Activated naive CD4-positive, alpha-beta T cell treated with anti-CD3 and anti-CD28 coated beads, Interleukin-2, amount 50 U/mL, for 72 hours (primary cell): Measurements from ENCODE around the gene ASB1. TPM values are rescaled to one million over a fixed set of nuclear protein-coding genes. Genes with fewer than 3 reads are reported as not detected.

Experiments
- ATAC-seq, 2 donors: fragments of 150-1000 bp; cut with Tn5 transposase; 2 replicates each; pipeline ENCODE4 v1.10.0; 2021; ENCODE audit warnings: mild to moderate bottlenecking in 2 of 2, moderate library complexity in 2 of 2
- DNase-seq, 2 donors: peaks; one replicate each; pipeline ENCODE4 v3.0.0; 2021 to 2022; ENCODE audit warnings: low spot score in 2 of 2
- H3K27ac Mint-ChIP-seq, 2 donors: one replicate each; pipeline ENCODE4 v1.8.0; 2022; ENCODE audit warnings: mild to moderate bottlenecking in 2 of 2, mixed read lengths in 2 of 2
- H3K36me3 Mint-ChIP-seq, 2 donors: one replicate each; pipeline ENCODE4 v1.8.0; 2022; ENCODE audit warnings: mixed read lengths in 2 of 2
- H3K9me3 Mint-ChIP-seq, 2 donors: one replicate each; pipeline ENCODE4 v1.8.0; 2022; ENCODE audit warnings: mixed read lengths in 2 of 2
- total RNA-seq, 2 donors: library from RNA; stranded (reverse); gene quantifications; one replicate each; pipeline ENCODE4 v1.2.3, GENCODE V29; 2022

ASB1 gene
- total RNA-seq: 10 to 100 TPM; 33.9 to 42.0 TPM

DNA sequence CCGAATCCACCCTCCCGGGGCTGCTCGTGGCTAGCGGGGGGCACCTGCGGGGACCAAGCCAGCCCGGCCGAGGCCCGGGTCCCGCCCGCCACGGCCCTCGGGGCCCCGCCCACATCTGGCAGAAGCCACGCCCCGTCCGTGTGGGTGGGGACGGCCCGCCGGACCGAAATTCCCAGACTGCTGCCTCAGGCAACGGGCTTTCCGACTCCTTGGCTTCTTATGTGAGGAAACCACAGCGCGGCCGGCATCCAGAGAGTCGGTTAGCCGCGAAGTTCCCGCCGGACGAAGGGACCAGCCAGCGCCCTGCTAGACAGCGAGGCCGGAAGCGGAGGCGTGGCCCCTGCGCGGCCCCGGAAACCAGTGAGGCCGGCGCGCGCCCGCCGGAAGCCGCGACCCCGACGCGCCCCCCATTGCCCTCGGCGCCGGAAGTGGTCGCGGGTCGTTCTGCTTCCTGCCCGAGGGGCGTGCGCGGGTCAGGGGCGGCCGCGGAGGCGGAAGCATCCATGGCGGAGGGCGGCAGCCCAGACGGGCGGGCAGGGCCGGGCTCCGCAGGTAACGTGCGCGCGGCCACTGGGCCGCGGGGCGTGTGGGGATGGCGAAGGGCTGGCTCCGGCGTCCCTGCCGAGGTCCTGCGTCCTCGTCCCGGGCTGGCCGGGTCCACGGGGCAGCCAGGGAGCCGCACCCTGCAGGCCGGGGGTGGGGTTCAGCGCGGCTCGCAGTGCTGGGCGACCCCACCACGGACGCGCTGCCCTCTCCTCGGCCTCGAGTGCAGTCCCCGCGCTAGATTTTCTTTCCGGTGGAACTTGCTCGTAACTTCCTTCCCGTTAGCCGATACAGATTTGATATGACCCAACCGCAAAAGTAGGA is at the start of gene ASB1:
Gene ASB1 (plus strand): TSS at position 360 of the 867 bp plus-strand sequence. CDS start 144 bp downstream, at position 504.
- Mint-ChIP-seq H3K9me3 (no peaks in the 10 kb centered on the region), H3K27ac (peak within 1 kb of the TSS; percentile 91 to 94), H3K36me3 (peaks cover 19 to 35% of the 10 kb centered on the region in 2 donors)
- ATAC-seq: peak; percentile 84 to 87
- DNase-seq: peak; percentile 85 to 94

DNA sequence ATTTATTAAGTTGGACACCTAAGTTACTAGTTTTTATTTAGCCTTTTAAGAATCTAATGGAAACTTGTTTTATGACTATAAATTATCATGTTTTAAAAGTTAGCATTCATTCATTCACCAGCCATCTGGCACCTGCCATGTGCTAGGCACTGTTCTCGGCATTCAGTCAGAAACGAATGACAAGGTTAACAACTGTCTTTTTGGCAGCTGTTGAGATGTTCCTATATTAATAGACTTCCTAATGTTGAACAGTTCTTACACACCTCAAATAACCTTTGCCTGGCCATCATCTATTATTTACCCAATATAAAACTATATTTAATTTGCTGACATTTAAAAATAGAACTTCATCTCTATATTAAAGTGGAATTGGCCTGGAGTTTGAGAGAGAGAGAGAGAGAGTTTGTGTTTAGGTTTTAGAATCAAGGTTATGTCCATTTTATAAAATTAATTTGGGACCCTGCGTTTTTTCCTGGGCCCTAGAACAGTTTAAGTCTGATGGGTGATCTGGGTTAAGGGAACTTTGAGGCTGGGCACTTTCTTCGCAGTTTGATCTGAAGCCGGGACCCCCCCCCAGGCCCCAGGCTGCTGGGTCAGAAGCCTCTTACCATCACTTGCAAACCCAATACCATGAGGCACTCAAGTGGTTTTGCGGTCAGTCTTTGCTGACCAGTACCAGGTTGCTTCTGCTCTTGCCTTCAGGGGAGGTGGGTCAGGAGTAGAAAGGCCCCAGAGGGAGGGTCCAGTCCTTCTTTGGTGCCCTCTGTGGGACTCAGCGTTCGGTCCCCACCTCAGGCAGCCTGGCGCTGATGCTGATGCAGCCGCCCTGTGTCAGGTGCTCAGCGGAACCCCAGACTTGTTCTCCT is 48.3 kb upstream of the ASB1 start:
- Mint-ChIP-seq H3K9me3 (no peaks in the 10 kb centered on the region), H3K36me3 (no peaks in the 10 kb centered on the region), H3K27ac (peak overlapping the region in 1 of 2 donors; percentile 54)
- DNase-seq: no peak
- no peak for ATAC-seq

- ATAC-seq: peak; percentile 13 to 60
- no peaks in the 10 kb centered on the region for H3K36me3 Mint-ChIP-seq
- H3K27ac Mint-ChIP-seq: peak overlapping the region; percentile 54 to 63
- H3K9me3 Mint-ChIP-seq: no peaks in the 10 kb centered on the region
- no peak for DNase-seq
These were observed 47.5 kb upstream of the ASB1 start for GRCh38 chr2:238379096-238379810.

GRCh38 chr2:238380336-238380735 is 46.4 kb upstream of the ASB1 start:
- DNase-seq: no peak
- H3K9me3 Mint-ChIP-seq: no peaks in the 10 kb centered on the region
- ATAC-seq: no peak
- H3K36me3 Mint-ChIP-seq: no peaks in the 10 kb centered on the region
- no peak overlapping the region for H3K27ac Mint-ChIP-seq

- DNase-seq (no peak), ATAC-seq (no peak)
- H3K36me3 Mint-ChIP-seq: no peaks in the 10 kb centered on the region
- no peaks in the 10 kb centered on the region for H3K9me3 Mint-ChIP-seq
- H3K27ac Mint-ChIP-seq: no peak overlapping the region
These were observed 45.9 kb upstream of the ASB1 start for GRCh38 chr2:238380785-238381184.

- H3K27ac Mint-ChIP-seq: no peak overlapping the region
- ATAC-seq: no peak
- no peaks in the 10 kb centered on the region for H3K36me3 Mint-ChIP-seq
- no peak for DNase-seq
- no peaks in the 10 kb centered on the region for H3K9me3 Mint-ChIP-seq
These were observed 45.2 kb upstream of the ASB1 start for GRCh38 chr2:238381341-238382115.

- H3K9me3 Mint-ChIP-seq: no peaks in the 10 kb centered on the region
- no peaks in the 10 kb centered on the region for H3K36me3 Mint-ChIP-seq
- DNase-seq: no peak
- no peak overlapping the region for H3K27ac Mint-ChIP-seq
- ATAC-seq: no peak
These were observed 44.3 kb upstream of the ASB1 start for GRCh38 chr2:238382381-238382781.

DNA sequence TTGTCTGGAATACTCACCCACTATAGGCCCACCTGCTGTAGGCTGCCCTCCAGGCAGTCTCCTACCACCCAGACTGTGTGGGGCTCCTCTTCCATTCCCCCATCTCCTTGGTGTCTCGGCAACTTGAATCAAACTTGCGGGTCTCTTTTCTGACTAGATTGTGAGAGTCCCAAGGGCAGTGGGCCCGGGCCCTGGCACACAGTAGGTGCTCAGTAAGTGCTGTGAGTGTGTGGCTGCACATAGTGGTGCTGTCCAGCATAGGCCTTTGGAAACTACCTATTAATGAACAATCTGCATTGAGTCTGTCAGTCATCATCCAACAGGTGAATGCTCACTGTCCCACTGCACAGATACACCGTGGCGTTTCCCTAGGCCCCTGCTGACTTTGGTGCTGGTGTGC is 43.6 kb upstream of the ASB1 start:
- Mint-ChIP-seq H3K27ac (no peak overlapping the region), H3K36me3 (no peaks in the 10 kb centered on the region), H3K9me3 (no peaks in the 10 kb centered on the region)
- ATAC-seq: no peak
- DNase-seq: no peak

- Mint-ChIP-seq H3K27ac (no peak overlapping the region), H3K36me3 (no peaks in the 10 kb centered on the region), H3K9me3 (no peaks in the 10 kb centered on the region)
- ATAC-seq (no peak), DNase-seq (no peak)
These were observed 42.9 kb upstream of the ASB1 start for GRCh38 chr2:238383743-238384380.

- H3K27ac Mint-ChIP-seq: no peak overlapping the region
These were observed 39.4 kb upstream of the ASB1 start for GRCh38 chr2:238387332-238387731.

GRCh38 chr2:238388794-238389193 is 37.9 kb upstream of the ASB1 start:
- no peak for ATAC-seq
- no peak for DNase-seq
- Mint-ChIP-seq H3K36me3 (no peaks in the 10 kb centered on the region), H3K9me3 (no peaks in the 10 kb centered on the region), H3K27ac (no peak overlapping the region)

More at GRCh38 chr2:238387332-238387731, 39.4 kb upstream of the ASB1 start:
- ATAC-seq (no peak), DNase-seq (no peak)
- H3K36me3 Mint-ChIP-seq: no peaks in the 10 kb centered on the region
- no peaks in the 10 kb centered on the region for H3K9me3 Mint-ChIP-seq

DNA sequence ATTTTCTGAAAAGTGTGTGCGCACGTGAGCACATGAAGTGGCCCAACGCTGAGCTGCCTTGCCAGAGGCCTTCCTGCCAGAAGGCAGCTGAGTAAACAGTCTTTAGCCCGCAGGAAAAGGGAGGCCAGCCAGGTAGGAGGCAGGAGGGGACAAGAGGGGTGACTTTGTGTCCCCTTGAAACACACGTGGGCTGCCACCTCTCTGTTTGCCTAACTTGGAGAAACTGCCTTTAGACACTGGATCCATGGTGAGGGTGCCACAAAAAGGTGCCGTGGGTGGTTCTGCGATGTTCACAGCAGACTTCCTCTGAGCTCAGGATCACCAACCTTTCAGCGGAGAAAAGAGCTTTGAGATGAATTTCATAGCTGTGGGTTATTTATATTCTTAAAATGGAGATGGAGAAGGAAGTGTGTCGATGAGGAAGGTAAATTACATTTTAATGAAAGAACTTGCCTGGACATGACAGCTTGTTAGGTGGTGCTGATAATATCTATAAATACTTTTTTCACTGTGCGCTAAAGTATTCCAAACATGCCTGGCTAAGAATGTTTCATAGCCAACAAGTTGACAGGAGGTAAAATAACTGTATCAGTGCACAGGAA is 36.6 kb upstream of the ASB1 start:
- no peaks in the 10 kb centered on the region for H3K36me3 Mint-ChIP-seq
- H3K9me3 Mint-ChIP-seq: no peaks in the 10 kb centered on the region
- DNase-seq (no peak), ATAC-seq (no peak)
- peak overlapping the region; percentile 80 to 83 for H3K27ac Mint-ChIP-seq

- no peak overlapping the region for H3K27ac Mint-ChIP-seq
- H3K9me3 Mint-ChIP-seq: no peaks in the 10 kb centered on the region
- DNase-seq (no peak), ATAC-seq (no peak)
- H3K36me3 Mint-ChIP-seq: no peaks in the 10 kb centered on the region
These were observed 35.6 kb upstream of the ASB1 start for GRCh38 chr2:238391042-238391689.

- Mint-ChIP-seq H3K27ac (no peak overlapping the region), H3K36me3 (no peaks in the 10 kb centered on the region), H3K9me3 (no peaks in the 10 kb centered on the region)
- ATAC-seq (no peak), DNase-seq (no peak)
These were observed 30.1 kb upstream of the ASB1 start for GRCh38 chr2:238396663-238397062.

GRCh38 chr2:238397356-238397755 is 29.4 kb upstream of the ASB1 start:
- DNase-seq: no peak
- no peak for ATAC-seq
- Mint-ChIP-seq H3K9me3 (no peaks in the 10 kb centered on the region), H3K27ac (no peak overlapping the region), H3K36me3 (no peaks in the 10 kb centered on the region)
